K562 (cell line): ENCODE data around the gene MAGI2. TPM values are rescaled to one million over a fixed set of nuclear protein-coding genes. Genes with fewer than 3 reads are reported as not detected.

Experiments
- ATAC-seq: fragments of 200-7000 bp; cut with Tn5 transposase; 3 replicates; pipeline ENCODE4 v1.9.1; 2020; ENCODE audit warnings: moderate library complexity
- BruUV-seq: library from RNA; stranded (reverse); fragments of 400-500 nt; replicated peaks from 2 replicates; lab custom pipeline; 2021; lab: Mats Ljungman, UMichigan
- CTCF ChIA-PET: fragments of 300-600 bp; formaldehyde crosslinking; extraction: SDS; loops from one replicate; lab custom pipeline; 2021; ENCODE audit warnings: low intra/inter-chr PET ratio; lab: Yijun Ruan, JAX
- POLR2A ChIA-PET: fragments of 300-600, 350-650 bp; sonication (Branson Sonifier 250); formaldehyde crosslinking; extraction: SDS; loops from one replicate; lab custom pipeline; 2021; ENCODE audit warnings: antibody characterized with exemption, inconsistent platforms; lab: Yijun Ruan, JAX
- DNase-seq, 4 experiments: peaks; one replicate each; pipeline versions ENCODE4 v3.0.0 to v3.0.0-alpha.2; 2011 to 2018; ENCODE audit warnings: low spot score in 3 of 4, mixed read lengths in 3 of 4; ENCODE audit errors: extremely low read depth in 1 of 4
- FAIRE-seq: peaks from 2 replicates; lab custom pipeline; 2011; peaks lifted over from hg19 to GRCh38; lab: Jason Lieb, UNC
- H2AFZ ChIP-seq: 2 replicates; pipeline ENCODE4 v1.6.0; 2011; ENCODE audit warnings: low read depth, low read length, control low read depth, inconsistent platforms
- H3K27ac ChIP-seq: fragments of 200-600 bp; 3 replicates; pipeline ENCODE4 v1.8.0; 2011; ENCODE audit warnings: low read depth, mild to moderate bottlenecking, control low read depth, inconsistent platforms, low read length, moderate library complexity, mixed read lengths; ENCODE audit errors: extremely low read depth
- H3K27me3 ChIP-seq, 2 experiments: fragments of 300-600 bp in 1 of 2; 2 replicates in 1 of 2; 3 replicates in 1 of 2; pipeline versions ENCODE4 v1.6.0 to v1.8.0; 2011; ENCODE audit warnings: inconsistent platforms in 2 of 2, low read length in 2 of 2, mild to moderate bottlenecking in 1 of 2, mixed read lengths in 1 of 2, moderate library complexity in 1 of 2; ENCODE audit not compliant: control insufficient read depth in 2 of 2, insufficient read depth in 2 of 2
- H3K36me3 ChIP-seq: fragments of 300-600 bp; 3 replicates; pipeline ENCODE4 v1.8.0; 2011; ENCODE audit warnings: mild to moderate bottlenecking, low read length, inconsistent platforms; ENCODE audit not compliant: control insufficient read depth, insufficient read depth
- H3K4me1 ChIP-seq, 2 experiments: fragments of 200-600 bp in 1 of 2; replicated peaks in 1 of 2; 2 replicates in 1 of 2; 3 replicates in 1 of 2; pipeline versions ENCODE4 v1.5.1 to v1.8.0; 2011; ENCODE audit warnings: inconsistent platforms in 2 of 2, low read length in 2 of 2, mild to moderate bottlenecking in 1 of 2, mixed read lengths in 1 of 2, moderate library complexity in 1 of 2; ENCODE audit not compliant: control insufficient read depth in 2 of 2, insufficient read depth in 2 of 2
- H3K4me2 ChIP-seq: 2 replicates; pipeline ENCODE4 v1.6.1; 2011; ENCODE audit warnings: low read length, control low read depth, inconsistent platforms, mixed read lengths; ENCODE audit not compliant: insufficient read depth
- H3K4me3 ChIP-seq: fragments of 200-600 bp; sonication (generic), shearing (Covaris generic); 2 replicates; pipeline ENCODE4 v1.5.1; 2016; ENCODE audit warnings: control low read depth, inconsistent platforms
- H3K79me2 ChIP-seq: fragments of 200-600 bp; 3 replicates; pipeline ENCODE4 v1.8.0; 2011; ENCODE audit warnings: low read length, inconsistent platforms; ENCODE audit not compliant: control insufficient read depth, insufficient read depth
- H3K9ac ChIP-seq, 2 experiments: 2 replicates each; pipeline versions ENCODE4 v1.6.0 to v1.6.1; 2011; ENCODE audit warnings: low read depth in 2 of 2, low read length in 2 of 2, control low read depth in 1 of 2, inconsistent platforms in 1 of 2, mild to moderate bottlenecking in 1 of 2, mixed read lengths in 1 of 2; ENCODE audit not compliant: insufficient read depth in 1 of 2
- H3K9me1 ChIP-seq: one replicate; pipeline ENCODE4 v1.6.0; 2011; ENCODE audit warnings: inconsistent platforms, mild to moderate bottlenecking, low read length, moderate library complexity; ENCODE audit not compliant: control insufficient read depth, insufficient read depth
- H3K9me3 ChIP-seq: replicated peaks from 2 replicates; pipeline ENCODE4 v1.5.1; 2011; ENCODE audit warnings: low read depth, low read length, inconsistent platforms; ENCODE audit not compliant: control insufficient read depth, insufficient read depth
- H4K20me1 ChIP-seq: replicated peaks from 2 replicates; pipeline ENCODE4 v1.6.1; 2011; ENCODE audit warnings: low read length, inconsistent platforms, mixed read lengths; ENCODE audit not compliant: control insufficient read depth, insufficient read depth
- BCLAF1 ChIP-seq, 2 experiments: fragments of 450-650 bp in 1 of 2; IDR thresholded peaks; 2 replicates each; pipeline ENCODE4 v1.6.1; 2011 to 2017; ENCODE audit warnings: low read depth in 2 of 2, antibody characterized with exemption in 1 of 2, borderline replicate concordance in 1 of 2, low read length in 1 of 2, mild to moderate bottlenecking in 1 of 2, mixed read lengths in 1 of 2; ENCODE audit not compliant: control insufficient read depth in 1 of 2
- C11orf30 ChIP-seq: fragments of 450-650 bp; IDR thresholded peaks from 2 replicates; pipeline ENCODE4 v1.6.1; 2016; ENCODE audit warnings: low read depth, mild to moderate bottlenecking
- CAMTA2 ChIP-seq: fragments of 250-450 bp; sonication (Bioruptor Pico); conservative IDR thresholded peaks from 2 replicates; pipeline ENCODE4 v1.5.1; 2022
- CREM ChIP-seq: IDR thresholded peaks from 2 replicates; pipeline ENCODE4 v1.6.1; 2014; ENCODE audit warnings: antibody characterized with exemption, low read depth
- KAT2B ChIP-seq: IDR thresholded peaks from one replicate; pipeline ENCODE4 v1.6.1; 2012; ENCODE audit warnings: low read depth, mild to moderate bottlenecking, control low read depth, inconsistent platforms, low read length, moderate library complexity
- KDM2B ChIP-seq: fragments of 250-450 bp; sonication (Bioruptor Pico); IDR thresholded peaks from 2 replicates; pipeline ENCODE4 v1.8.0; 2021; ENCODE audit warnings: mild to moderate bottlenecking, moderate library complexity
- MAFF ChIP-seq: IDR thresholded peaks from 2 replicates; pipeline ENCODE4 v1.6.1; 2012; ENCODE audit warnings: low read length, improper control_type of control experiment
- MTA1 ChIP-seq: fragments of 450-650 bp; IDR thresholded peaks from 2 replicates; pipeline ENCODE4 v1.6.1; 2017; ENCODE audit warnings: borderline replicate concordance
- ZBTB9 ChIP-seq: fragments of 450-650 bp; formaldehyde crosslinking; IDR thresholded peaks from 2 replicates; pipeline ENCODE4 v1.4.0; 2020; ENCODE audit warnings: mild to moderate bottlenecking, moderate library complexity
- ZNF143 ChIP-seq: sonication (generic); formaldehyde crosslinking; IDR thresholded peaks from 2 replicates; pipeline ENCODE4 v1.9.0; 2022; ENCODE audit warnings: mild to moderate bottlenecking, missing genetic modification reagents
- ZNF146 ChIP-seq: IDR thresholded peaks from one replicate; pipeline ENCODE4 v1.6.1; 2018; ENCODE audit warnings: missing compliant biosample characterization; ENCODE audit not compliant: unreplicated experiment
- ZNF165 ChIP-seq: fragments of 250-450 bp; sonication (Bioruptor Pico); IDR thresholded peaks from 2 replicates; pipeline ENCODE4 v1.4.0; 2020; ENCODE audit warnings: borderline replicate concordance
- ZNF316 ChIP-seq: fragments of 450-650 bp; IDR thresholded peaks from 2 replicates; pipeline ENCODE4 v1.6.1; 2016
- ZNF592 ChIP-seq: fragments of 450-650 bp; IDR thresholded peaks from 2 replicates; pipeline ENCODE4 v1.6.1; 2017; ENCODE audit warnings: antibody characterized with exemption, mild to moderate bottlenecking
- WGBS: fragments of 100-300 bp; shearing (Covaris generic); methylation state at CpG from one replicate; pipeline ENCODE4 v1.1.6; 2016; ENCODE audit warnings: low coverage, mixed read lengths; ENCODE audit not compliant: insufficient coverage; ENCODE audit errors: missing lambda C conversion rate; 5-methylcytosine and 5-hydroxymethylcytosine counted together
- in situ Hi-C: fragments of 300-500 bp; cut with MboI; formaldehyde crosslinking; loops from 4 replicates; pipeline ENCODE4 v1.15.0; 2018; ENCODE audit warnings: inconsistent platforms, mixed read lengths
- intact Hi-C: fragments of 100-400 bp; cut with micrococcal nuclease; formaldehyde crosslinking; loops from 2 replicates; pipeline ENCODE4 v1.14.2; 2022
- polyA plus RNA-seq, 8 experiments: library from polyadenylated mRNA; depleted of rRNA in 4 of 8; stranded (reverse) in 5 of 8; unstranded in 3 of 8; fragments of >200 nt; fragmentation: Nextera tagmentation in 2 of 8; fragmentation: Illumina TruSeq in 1 of 8; extraction: Ambion mirVana in 2 of 8; extraction: Trizol in 1 of 8; gene quantifications; 2 replicates each; pipeline versions ENCODE4 v1.2.1 to v1.2.3, GENCODE V29; 2011 to 2014; ENCODE audit warnings: inconsistent platforms in 1 of 8, missing spikeins in 1 of 8
- total RNA-seq, 7 experiments: library from RNA; depleted of rRNA in 6 of 7; stranded (reverse); fragments of >200 nt in 6 of 7; fragmentation: Illumina TruSeq in 2 of 7; extraction: Trizol in 2 of 7; gene quantifications; 2 replicates each; pipeline versions ENCODE4 v1.2.1 to v1.2.3, GENCODE V29; 2011 to 2021; ENCODE audit warnings: low replicate concordance in 1 of 7

The MAGI2 gene
- total and polyA plus RNA-seq, 9 of the 15 experiments (the other 6 are each of a cell fraction or from before 2014, with no cell fraction given) = 0.27 to 1.4 (median 0.70) TPM

- TF ChIP-seq KAT2B (no peak), ZBTB9 (CRISPR knock-in tag) (no peak)
- TF ChIP-seq, all 486 proteins: peak for 0
These were observed 1188.0 kb downstream of the MAGI2 start (continued) for GRCh38 chr7:78265486-78265885.

GRCh38 chr7:78265071-78265470, 1188.4 kb downstream of the MAGI2 start:
- Histone ChIP-seq H3K9me3 (no peaks in the 10 kb centered on the region), H3K4me3 (no peak overlapping the region), H3K9ac (no peak overlapping the region), H4K20me1 (no peaks in the 10 kb centered on the region), H3K4me1 (no peaks in the 10 kb centered on the region), H3K9me1 (no peaks in the 10 kb centered on the region), H2AFZ (no peak overlapping the region), H3K27ac (no peak overlapping the region), H3K27me3 (no peaks in the 10 kb centered on the region), H3K36me3 (no peaks in the 10 kb centered on the region), H3K4me2 (no peak overlapping the region), H3K79me2 (no peaks in the 10 kb centered on the region)
- ATAC-seq (no peak), FAIRE-seq (no peak), DNase-seq (no peak)
- 0% methylated on average over 2 of the region's 2 CpGs for WGBS
- intact Hi-C loops = no loop called here
- ChIA-PET POLR2A (no interaction called here), CTCF (no interaction called here)
- in situ Hi-C loops = no loop called here
- no TSS peak for BruUV-seq
- TF ChIP-seq ZNF165 (CRISPR knock-in tag) (no peak), ZNF143 (CRISPR knock-in tag) (no peak), ZNF146 (CRISPR knock-in tag) (no peak), MAFF (peak; percentile 61), ZNF316 (peak; percentile 71), BCLAF1 (IDR thresholded peaks at IDR 0.05; ENCODE audit: borderline replicate concordance in 1 of 2, control insufficient read depth in 1 of 2, low read depth in 2 of 2, low read length in 1 of 2) (no peak), MTA1 (no peak), ZNF592 (no peak), KDM2B (CRISPR knock-in tag) (no peak), CAMTA2 (CRISPR knock-in tag) (no peak), C11orf30 (peak; percentile 58; the same call in 1 of the 2 replicates), CREM (no peak)
